ENCODE results near the gene MYCBP2. TPM values are rescaled to one million over a fixed set of nuclear protein-coding genes. Genes with fewer than 3 reads are reported as not detected.
A peak's percentile ranks its signal among the peaks of the same experiment; 100 is the strongest.

MYCBP2 gene
- total RNA-seq, 4 donors from 2014 or later = 274 to 342 (median 305) TPM

GRCh38 chr13:77061362-77061761 lies 265.5 kb downstream of the MYCBP2 start:
- Histone ChIP-seq H3K4me3 (no peak overlapping the region), H3K27me3 (no peaks in the 10 kb centered on the region), H3K36me3 (peaks cover 0 to 75% (median 3%) of the 10 kb centered on the region in 3 donors), H3K27ac (no peak overlapping the region), H3K4me1 (no peaks in the 10 kb centered on the region), H3K9me3 (no peaks in the 10 kb centered on the region)
- no peak for DNase-seq (ENCODE audit: low spot score in 2 of 2)
- whole genome bisulfite sequencing, 2 donors = 80 to 82% methylated on average over 2 of the region's 2 CpGs
- TF ChIP-seq CTCF (IDR thresholded peaks at IDR 0.05) (no peak), EP300 (IDR thresholded peaks at IDR 0.05) (no peak), POLR2A (IDR thresholded peaks at IDR 0.05) (no peak)

DNA sequence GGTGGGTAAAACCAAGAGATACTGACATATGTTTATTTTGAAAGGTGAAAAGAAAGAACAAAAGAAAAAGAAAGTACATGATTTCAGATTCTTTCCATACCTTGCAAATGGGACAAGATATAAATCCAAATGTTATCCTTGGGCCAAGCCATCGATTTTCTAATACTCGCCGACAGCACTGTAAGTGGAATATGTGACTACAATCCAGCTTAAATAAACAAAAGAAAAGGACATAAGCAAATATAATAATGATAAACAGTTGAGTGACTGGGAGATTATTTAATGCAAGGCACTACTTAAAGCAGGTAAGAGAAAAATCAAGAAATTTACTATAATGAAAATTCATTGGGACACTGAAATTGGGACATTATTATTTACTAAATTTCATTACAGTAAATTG lies 270.0 kb downstream of the MYCBP2 start:
- Histone ChIP-seq H3K9me3 (no peaks in the 10 kb centered on the region), H3K36me3 (peaks cover 0 to 83% (median 10%) of the 10 kb centered on the region in 3 donors), H3K27ac (no peak overlapping the region), H3K27me3 (no peaks in the 10 kb centered on the region), H3K4me3 (no peak overlapping the region), H3K4me1 (no peaks in the 10 kb centered on the region)
- TF ChIP-seq POLR2A (IDR thresholded peaks at IDR 0.05) (no peak), EP300 (IDR thresholded peaks at IDR 0.05) (no peak), CTCF (IDR thresholded peaks at IDR 0.05) (no peak)
- no peak for DNase-seq (ENCODE audit: low spot score in 2 of 2)
- WGBS, 2 donors = 92 to 94% methylated on average over 3 of the region's 3 CpGs

- no peak overlapping the region for H3K4me3 ChIP-seq
- no peak for DNase-seq (ENCODE audit: low spot score in 2 of 2)
- no peaks in the 10 kb centered on the region for H3K4me1 ChIP-seq
- 63 to 66% methylated on average over 3 of the region's 3 CpGs for WGBS, 2 donors
- TF ChIP-seq POLR2A (IDR thresholded peaks at IDR 0.05) = no peak
- no peak for TF ChIP-seq EP300 (IDR thresholded peaks at IDR 0.05)
- no peaks in the 10 kb centered on the region for H3K27me3 ChIP-seq
- no peak overlapping the region for H3K27ac ChIP-seq
- no peaks in the 10 kb centered on the region for H3K9me3 ChIP-seq
- peaks cover 0 to 84% (median 8%) of the 10 kb centered on the region in 3 donors for H3K36me3 ChIP-seq
Measured at GRCh38 chr13:77056382-77056781, 270.5 kb downstream of the MYCBP2 start.

DNA sequence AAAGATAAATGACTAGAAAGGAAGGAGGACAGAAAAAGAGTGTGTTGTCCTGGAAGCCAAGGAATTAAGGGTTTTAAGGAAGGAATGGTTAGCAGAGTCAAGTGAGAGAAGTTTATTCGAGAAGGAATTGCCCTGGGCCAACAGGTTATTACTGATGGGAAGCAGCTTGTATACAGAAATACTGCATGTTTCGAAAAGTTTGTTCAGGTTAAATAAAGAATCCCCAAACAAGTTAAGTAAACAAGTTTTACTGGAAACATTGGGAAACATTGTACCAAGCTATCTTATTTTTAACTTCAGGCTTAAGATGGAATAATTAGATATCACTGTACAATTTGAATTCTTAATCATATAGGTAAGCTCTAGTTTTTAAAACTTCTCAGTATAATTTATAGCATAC lies 271.7 kb downstream of the MYCBP2 start:
- H3K9me3 ChIP-seq = no peaks in the 10 kb centered on the region
- H3K27ac ChIP-seq = peak overlapping the region in 1 of 4 donors; percentile 23
- TF ChIP-seq POLR2A (IDR thresholded peaks at IDR 0.05) = no peak
- no peak for TF ChIP-seq CTCF (IDR thresholded peaks at IDR 0.05)
- TF ChIP-seq EP300 (IDR thresholded peaks at IDR 0.05) = no peak
- H3K4me3 ChIP-seq = no peak overlapping the region
- no peaks in the 10 kb centered on the region for H3K4me1 ChIP-seq
- DNase-seq (ENCODE audit: low spot score in 2 of 2) = no peak
- no peaks in the 10 kb centered on the region for H3K27me3 ChIP-seq
- H3K36me3 ChIP-seq = peaks cover 0 to 90% (median 7%) of the 10 kb centered on the region in 3 donors
- WGBS, 2 donors = 81 to 89% methylated on average over 2 of the region's 2 CpGs

DNA sequence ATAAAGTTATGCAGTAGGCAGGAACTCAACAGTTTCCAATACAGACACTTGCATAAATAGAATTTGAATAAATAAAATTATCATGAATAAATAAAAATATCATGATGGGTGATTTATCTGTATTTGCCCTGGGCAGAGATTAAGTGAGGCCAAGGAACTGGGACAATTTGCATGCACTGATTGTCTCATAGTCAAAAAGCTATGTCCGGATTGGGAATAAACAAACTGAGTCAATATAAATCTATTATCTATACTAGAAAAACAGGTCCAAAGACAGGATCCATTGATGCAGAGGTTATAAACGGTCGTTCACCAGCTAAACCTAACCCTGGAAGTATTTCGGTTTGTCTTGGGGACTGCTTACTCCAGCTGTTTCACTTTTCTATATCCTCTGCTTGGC lies 273.7 kb downstream of the MYCBP2 start:
- Histone ChIP-seq H3K27ac (no peak overlapping the region), H3K27me3 (no peaks in the 10 kb centered on the region), H3K4me3 (no peak overlapping the region), H3K9me3 (no peaks in the 10 kb centered on the region), H3K36me3 (peaks cover 0 to 91% (median 7%) of the 10 kb centered on the region in 3 donors), H3K4me1 (peaks cover 0 to 7% (median 0%) of the 10 kb centered on the region in 4 donors)
- DNase-seq (ENCODE audit: low spot score in 2 of 2) = no peak
- TF ChIP-seq CTCF (IDR thresholded peaks at IDR 0.05) (no peak), POLR2A (IDR thresholded peaks at IDR 0.05) (no peak), EP300 (IDR thresholded peaks at IDR 0.05) (no peak)
- 82 to 83% methylated on average over 4 of the region's 4 CpGs for WGBS, 2 donors

DNA sequence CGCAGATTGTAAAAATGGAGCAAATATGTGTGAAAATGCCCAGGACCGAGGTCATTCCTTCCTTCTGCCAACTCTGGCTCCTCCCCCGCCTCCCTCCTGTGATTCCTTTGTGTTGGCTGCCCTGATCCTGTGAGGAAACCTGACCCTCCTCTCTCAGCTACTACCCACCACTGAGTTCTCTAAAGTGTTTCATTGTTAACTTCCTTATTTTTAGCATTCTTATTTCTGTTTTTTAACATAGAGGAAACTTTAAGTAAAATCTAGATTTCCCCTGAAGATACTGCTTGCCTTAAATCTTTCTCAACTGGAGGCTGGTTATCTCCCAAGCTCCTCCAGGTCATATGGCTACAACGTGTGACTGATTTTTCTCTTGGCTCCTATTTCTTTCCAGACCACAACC lies 278.2 kb downstream of the MYCBP2 start:
- Histone ChIP-seq H3K27ac (peak overlapping the region in 2 of 4 donors; percentile 50 to 54), H3K9me3 (no peaks in the 10 kb centered on the region), H3K27me3 (no peaks in the 10 kb centered on the region), H3K4me1 (peaks cover 0 to 7% (median 0%) of the 10 kb centered on the region in 4 donors), H3K4me3 (no peak overlapping the region), H3K36me3 (peaks cover 0 to 80% (median 0%) of the 10 kb centered on the region in 3 donors)
- WGBS, 2 donors = 43 to 45% methylated on average over 4 of the region's 4 CpGs
- TF ChIP-seq EP300 (IDR thresholded peaks at IDR 0.05) (no peak), POLR2A (IDR thresholded peaks at IDR 0.05) (no peak), CTCF (IDR thresholded peaks at IDR 0.05) (no peak)
- DNase-seq (ENCODE audit: low spot score in 2 of 2) = no peak

All from tibial nerve (tissue), 4 donors.